DOHH2 (cell line): Measurements from ENCODE around the gene C1orf50.

ENCODE experiments used
- H3F3A ChIP-seq: fragments of 200-600 bp; sonication (generic), shearing (Covaris generic); 2 replicates; pipeline ENCODE4 v1.6.0; 2016; ENCODE audit warnings: antibody characterized with exemption, mild to moderate bottlenecking; ENCODE audit not compliant: control insufficient read depth, insufficient read depth
- H3K27ac ChIP-seq: fragments of 200-600 bp; sonication (generic); 2 replicates; pipeline ENCODE4 v1.5.1; 2014; ENCODE audit warnings: low read depth, mild to moderate bottlenecking, low read length, moderate library complexity
- H3K27me3 ChIP-seq: fragments of 200-600 bp; sonication (generic); 2 replicates; pipeline ENCODE4 v1.6.1; 2014; ENCODE audit warnings: mild to moderate bottlenecking, low read length, mixed read lengths; ENCODE audit not compliant: control insufficient read depth
- H3K36me3 ChIP-seq: fragments of 200-600 bp; sonication (generic); 2 replicates; pipeline ENCODE4 v1.6.1; 2014; ENCODE audit warnings: mild to moderate bottlenecking, low read length, moderate library complexity, mixed read lengths; ENCODE audit not compliant: control insufficient read depth
- H3K4me1 ChIP-seq: fragments of 200-600 bp; sonication (generic); 2 replicates; pipeline ENCODE4 v1.6.1; 2014; ENCODE audit warnings: mild to moderate bottlenecking, low read length, mixed read lengths; ENCODE audit not compliant: control insufficient read depth
- H3K4me2 ChIP-seq: fragments of 200-600 bp; sonication (generic); 2 replicates; pipeline ENCODE4 v1.6.0; 2014; ENCODE audit warnings: mild to moderate bottlenecking, low read length, moderate library complexity
- H3K4me3 ChIP-seq: fragments of 200-600 bp; sonication (generic); 2 replicates; pipeline ENCODE4 v1.5.1; 2014; ENCODE audit warnings: mild to moderate bottlenecking, low read length, mixed read lengths
- H3K79me2 ChIP-seq: fragments of 200-600 bp; sonication (generic); 2 replicates; pipeline ENCODE4 v1.6.1; 2014; ENCODE audit warnings: mild to moderate bottlenecking, low read length, mixed read lengths; ENCODE audit not compliant: control insufficient read depth
- H3K9me2 ChIP-seq: fragments of 200-600 bp; sonication (generic); replicated peaks from 2 replicates; pipeline ENCODE4 v1.6.1; 2014; ENCODE audit warnings: mild to moderate bottlenecking, low read length, mixed read lengths; ENCODE audit not compliant: control insufficient read depth
- H3K9me3 ChIP-seq: fragments of 200-600 bp; sonication (generic); 2 replicates; pipeline ENCODE4 v1.6.1; 2014; ENCODE audit warnings: antibody characterized with exemption, low read length, mixed read lengths; ENCODE audit not compliant: control insufficient read depth, insufficient read depth
- H4K20me1 ChIP-seq: fragments of 200-600 bp; sonication (generic); 2 replicates; pipeline ENCODE4 v1.6.0; 2014; ENCODE audit warnings: low read depth, mild to moderate bottlenecking, antibody characterized with exemption, low read length, moderate library complexity; ENCODE audit not compliant: control insufficient read depth, insufficient read depth
- CTCF ChIP-seq: fragments of 200-600 bp; sonication (generic); IDR thresholded peaks from one replicate; pipeline ENCODE4 v1.5.1; 2014; ENCODE audit warnings: antibody characterized with exemption, mild to moderate bottlenecking, low read depth, low read length; ENCODE audit not compliant: poor library complexity, severe bottlenecking
- EZH2phosphoT487 ChIP-seq: fragments of 200-600 bp; sonication (generic); IDR thresholded peaks from 2 replicates; pipeline ENCODE4 v1.6.1; 2017; ENCODE audit warnings: borderline replicate concordance, mild to moderate bottlenecking, antibody characterized with exemption, low read length, moderate library complexity, mixed read lengths

The C1orf50 gene

GRCh38 chr1:42824481-42825035 lies 57.5 kb downstream of the C1orf50 start:
- Histone ChIP-seq H3K27ac (no peak overlapping the region), H3K4me2 (no peak overlapping the region), H3K79me2 (no peaks in the 10 kb centered on the region), H4K20me1 (no peaks in the 10 kb centered on the region), H3K4me3 (no peak overlapping the region), H3F3A (no peaks in the 10 kb centered on the region), H3K27me3 (no peaks in the 10 kb centered on the region), H3K9me2 (no peaks in the 10 kb centered on the region), H3K9me3 (no peaks in the 10 kb centered on the region), H3K36me3 (no peaks in the 10 kb centered on the region), H3K4me1 (peaks cover 6% of the 10 kb centered on the region; the same call in 1 of the 2 replicates)
- TF ChIP-seq EZH2phosphoT487: no peak
- TF ChIP-seq CTCF: no peak

- peaks cover 6% of the 10 kb centered on the region; the same call in 1 of the 2 replicates for H3K4me1 ChIP-seq
- H3F3A ChIP-seq: no peaks in the 10 kb centered on the region
- no peak overlapping the region for H3K4me2 ChIP-seq
- H4K20me1 ChIP-seq: no peaks in the 10 kb centered on the region
- no peaks in the 10 kb centered on the region for H3K27me3 ChIP-seq
- TF ChIP-seq CTCF (no peak), EZH2phosphoT487 (no peak)
- no peaks in the 10 kb centered on the region for H3K9me2 ChIP-seq
- H3K36me3 ChIP-seq: no peaks in the 10 kb centered on the region
- no peaks in the 10 kb centered on the region for H3K79me2 ChIP-seq
- H3K27ac ChIP-seq: no peak overlapping the region
- H3K9me3 ChIP-seq: no peaks in the 10 kb centered on the region
- no peak overlapping the region for H3K4me3 ChIP-seq
Measured at GRCh38 chr1:42825036-42825851, 58.2 kb downstream of the C1orf50 start.
